HEK293 (cell line): Measurements from ENCODE around the gene C11orf54.

Experiments used
- CTCF ChIA-PET: fragments of 350-600 bp; formaldehyde crosslinking; extraction: SDS; loops from one replicate; lab custom pipeline; 2021; ENCODE audit warnings: antibody characterized with exemption; lab: Yijun Ruan, JAX
- POLR2A ChIA-PET: fragments of 300-600 bp; formaldehyde crosslinking; extraction: SDS; loops from one replicate; lab custom pipeline; 2020; ENCODE audit warnings: antibody characterized with exemption, inconsistent platforms; lab: Yijun Ruan, JAX
- H3K27ac ChIP-seq: fragments of 200-500 bp; sonication (Bioruptor generic); 2 replicates; pipeline ENCODE4 v1.5.1; 2014; ENCODE audit warnings: low read depth, low read length, control low read depth, inconsistent platforms; ENCODE audit errors: extremely low read depth
- H3K36me3 ChIP-seq, 2 experiments: fragments of 200-500 bp in 1 of 2; sonication (Bioruptor generic) in 1 of 2; 1 replicate in 1 of 2; 2 replicates in 1 of 2; pipeline ENCODE4 v1.5.1; 2014 to 2017; ENCODE audit warnings: inconsistent platforms in 2 of 2, low read length in 2 of 2; ENCODE audit not compliant: control insufficient read depth in 2 of 2, insufficient read depth in 1 of 2
- H3K4me1 ChIP-seq: fragments of 200-500 bp; sonication (Bioruptor generic); 2 replicates; pipeline ENCODE4 v1.5.1; 2014; ENCODE audit warnings: mild to moderate bottlenecking, low read length, inconsistent platforms; ENCODE audit not compliant: control insufficient read depth, insufficient read depth
- H3K4me3 ChIP-seq: 2 replicates; pipeline ENCODE4 v1.5.1; 2011; ENCODE audit warnings: low read depth, mild to moderate bottlenecking, control low read depth, low read length, moderate library complexity
- H3K9me3 ChIP-seq: fragments of 200-500 bp; sonication (Bioruptor generic); 2 replicates; pipeline ENCODE4 v1.5.1; 2014; ENCODE audit warnings: low read depth, low read length, inconsistent platforms; ENCODE audit not compliant: control insufficient read depth, insufficient read depth
- BCL6B ChIP-seq: fragments of 450-650 bp; formaldehyde crosslinking; IDR thresholded peaks from 2 replicates; pipeline ENCODE4 v1.5.1; 2017; ENCODE audit warnings: missing biosample characterization, missing genetic modification characterization
- PRDM10 ChIP-seq: fragments of 450-650 bp; formaldehyde crosslinking; IDR thresholded peaks from 2 replicates; pipeline ENCODE4 v1.5.1; 2016; ENCODE audit warnings: missing biosample characterization, missing genetic modification characterization
- ZBTB20 ChIP-seq: fragments of 450-650 bp; formaldehyde crosslinking; IDR thresholded peaks from 2 replicates; pipeline ENCODE4 v1.5.1; 2016; ENCODE audit warnings: missing biosample characterization, missing genetic modification characterization
- ZFP3 ChIP-seq: fragments of 450-650 bp; formaldehyde crosslinking; IDR thresholded peaks from 2 replicates; pipeline ENCODE4 v1.5.1; 2016; ENCODE audit warnings: low read depth, missing biosample characterization, missing genetic modification characterization
- ZNF148 ChIP-seq: fragments of 450-650 bp; formaldehyde crosslinking; IDR thresholded peaks from 2 replicates; pipeline ENCODE4 v1.5.0; 2017; ENCODE audit warnings: missing biosample characterization, missing genetic modification characterization, borderline replicate concordance
- ZNF354C ChIP-seq: fragments of 450-650 bp; formaldehyde crosslinking; IDR thresholded peaks from 2 replicates; pipeline ENCODE4 v1.5.1; 2016; ENCODE audit warnings: missing biosample characterization, missing genetic modification characterization, low read depth, borderline replicate concordance
- ZNF600 ChIP-seq: fragments of 450-650 bp; formaldehyde crosslinking; IDR thresholded peaks from 2 replicates; pipeline ENCODE4 v1.5.1; 2016; ENCODE audit warnings: missing biosample characterization, missing genetic modification characterization
- ZNF624 ChIP-seq: fragments of 450-650 bp; formaldehyde crosslinking; IDR thresholded peaks from 2 replicates; pipeline ENCODE4 v1.5.1; 2017; ENCODE audit warnings: missing biosample characterization, missing genetic modification characterization
- ZSCAN4 ChIP-seq: fragments of 450-650 bp; formaldehyde crosslinking; IDR thresholded peaks from 2 replicates; pipeline ENCODE4 v1.5.1; 2017; ENCODE audit warnings: missing biosample characterization, missing genetic modification characterization
- ZXDB ChIP-seq: fragments of 450-650 bp; formaldehyde crosslinking; IDR thresholded peaks from 2 replicates; pipeline ENCODE4 v1.5.1; 2016; ENCODE audit warnings: missing biosample characterization, missing genetic modification characterization
- TF ChIP-seq, protein P1 (sequence below): fragments of 450-650 bp; formaldehyde crosslinking; IDR thresholded peaks from 2 replicates; pipeline ENCODE4 v1.5.1; 2016; ENCODE audit warnings: missing biosample characterization, missing genetic modification characterization
- TF ChIP-seq, protein P2 (sequence below): fragments of 450-650 bp; IDR thresholded peaks from 2 replicates; pipeline ENCODE4 v1.5.1; 2018; ENCODE audit warnings: missing biosample characterization, mild to moderate bottlenecking, missing genetic modification characterization
- TF ChIP-seq, protein P3 (sequence below): fragments of 450-650 bp; formaldehyde crosslinking; IDR thresholded peaks from 2 replicates; pipeline ENCODE4 v1.5.1; 2016; ENCODE audit warnings: missing biosample characterization, missing genetic modification characterization

The C11orf54 gene

GRCh38 chr11:93700830-93701229 lies 40.6 kb upstream of the C11orf54 start:
- no peak overlapping the region for H3K4me3 ChIP-seq
- H3K4me1 ChIP-seq, result no peaks in the 10 kb centered on the region
- peaks cover 44 to 89% of the 10 kb centered on the region in 2 experiments for H3K36me3 ChIP-seq
- H3K27ac ChIP-seq, result no peak overlapping the region
- H3K9me3 ChIP-seq, result no peaks in the 10 kb centered on the region
- POLR2A ChIA-PET, result no interaction called here
- CTCF ChIA-PET, result no interaction called here
- no peak for TF ChIP-seq ZXDB (tag by site-specific recombination)
- TF ChIP-seq ZBTB20, result no peak
- TF ChIP-seq ZNF354C (tag by site-specific recombination), result no peak
- TF ChIP-seq ZFP3 (tag by site-specific recombination), result no peak
- TF ChIP-seq, protein P1, sequence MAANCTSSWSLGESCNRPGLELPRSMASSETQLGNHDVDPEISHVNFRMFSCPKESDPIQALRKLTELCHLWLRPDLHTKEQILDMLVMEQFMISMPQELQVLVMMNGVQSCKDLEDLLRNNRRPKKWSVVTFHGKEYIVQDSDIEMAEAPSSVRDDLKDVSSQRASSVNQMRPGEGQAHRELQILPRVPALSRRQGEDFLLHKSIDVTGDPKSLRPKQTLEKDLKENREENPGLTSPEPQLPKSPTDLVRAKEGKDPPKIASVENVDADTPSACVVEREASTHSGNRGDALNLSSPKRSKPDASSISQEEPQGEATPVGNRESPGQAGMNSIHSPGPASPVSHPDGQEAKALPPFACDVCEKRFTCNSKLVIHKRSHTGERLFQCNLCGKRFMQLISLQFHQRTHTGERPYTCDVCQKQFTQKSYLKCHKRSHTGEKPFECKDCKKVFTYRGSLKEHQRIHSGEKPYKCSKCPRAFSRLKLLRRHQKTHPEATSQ (tag by site-specific recombination), result no peak
- no peak for TF ChIP-seq ZSCAN4 (tag by site-specific recombination)
- TF ChIP-seq BCL6B (tag by site-specific recombination), result no peak
- TF ChIP-seq, protein P2, sequence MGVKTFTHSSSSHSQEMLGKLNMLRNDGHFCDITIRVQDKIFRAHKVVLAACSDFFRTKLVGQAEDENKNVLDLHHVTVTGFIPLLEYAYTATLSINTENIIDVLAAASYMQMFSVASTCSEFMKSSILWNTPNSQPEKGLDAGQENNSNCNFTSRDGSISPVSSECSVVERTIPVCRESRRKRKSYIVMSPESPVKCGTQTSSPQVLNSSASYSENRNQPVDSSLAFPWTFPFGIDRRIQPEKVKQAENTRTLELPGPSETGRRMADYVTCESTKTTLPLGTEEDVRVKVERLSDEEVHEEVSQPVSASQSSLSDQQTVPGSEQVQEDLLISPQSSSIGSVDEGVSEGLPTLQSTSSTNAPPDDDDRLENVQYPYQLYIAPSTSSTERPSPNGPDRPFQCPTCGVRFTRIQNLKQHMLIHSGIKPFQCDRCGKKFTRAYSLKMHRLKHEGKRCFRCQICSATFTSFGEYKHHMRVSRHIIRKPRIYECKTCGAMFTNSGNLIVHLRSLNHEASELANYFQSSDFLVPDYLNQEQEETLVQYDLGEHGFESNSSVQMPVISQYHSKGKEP (tag by site-specific recombination), result no peak
- no peak for TF ChIP-seq ZNF148 (tag by site-specific recombination)
- no peak for TF ChIP-seq ZNF624 (tag by site-specific recombination)
- no peak for TF ChIP-seq ZNF600 (tag by site-specific recombination)
- TF ChIP-seq PRDM10 (tag by site-specific recombination), result no peak
- TF ChIP-seq, protein P3, sequence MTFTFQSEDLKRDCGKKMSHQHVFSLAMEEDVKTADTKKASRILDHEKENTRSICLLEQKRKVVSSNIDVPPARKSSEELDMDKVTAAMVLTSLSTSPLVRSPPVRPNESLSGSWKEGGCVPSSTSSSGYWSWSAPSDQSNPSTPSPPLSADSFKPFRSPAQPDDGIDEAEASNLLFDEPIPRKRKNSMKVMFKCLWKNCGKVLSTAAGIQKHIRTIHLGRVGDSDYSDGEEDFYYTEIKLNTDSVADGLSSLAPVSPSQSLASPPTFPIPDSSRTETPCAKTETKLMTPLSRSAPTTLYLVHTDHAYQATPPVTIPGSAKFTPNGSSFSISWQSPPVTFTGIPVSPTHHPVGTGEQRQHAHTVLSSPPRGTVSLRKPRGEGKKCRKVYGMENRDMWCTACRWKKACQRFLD (tag by site-specific recombination), result no peak
